ENCODE data around the gene SUPT6H.

The SUPT6H gene

DNA sequence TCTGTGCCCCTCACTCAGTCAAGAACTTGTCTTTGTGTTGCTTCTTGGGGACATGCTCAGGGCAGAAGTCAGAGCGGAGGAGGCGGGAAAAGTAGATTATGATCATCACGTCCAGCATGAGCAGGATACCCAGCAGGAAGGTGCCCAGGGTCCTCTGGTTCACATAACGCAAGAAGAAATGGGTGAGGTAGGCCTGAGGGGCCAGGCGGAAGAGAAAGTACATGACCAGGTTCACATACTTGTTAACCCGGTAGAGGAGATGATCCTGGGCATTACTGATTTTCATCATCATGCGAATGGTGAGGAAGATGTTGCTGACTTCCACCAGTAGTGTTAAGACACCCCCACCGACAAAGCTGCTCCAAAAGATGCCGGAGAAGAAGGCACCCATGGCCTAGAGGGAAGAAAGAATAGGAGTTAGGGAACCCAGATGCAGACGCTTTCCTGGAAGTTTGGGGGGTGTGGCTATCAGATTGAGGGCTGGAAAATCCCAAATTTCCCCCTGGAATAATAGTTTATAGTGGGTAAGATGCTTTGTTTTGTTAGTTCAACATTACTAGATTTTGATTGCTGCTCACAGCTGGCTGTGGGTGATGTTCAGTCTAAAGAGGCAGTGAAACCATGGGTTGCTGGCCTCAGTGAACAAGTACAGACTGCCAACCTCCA, 62.6 kb downstream of the SUPT6H start:
- peak overlapping the region in 1 of 2 donors; percentile 79 for H3K4me3 ChIP-seq (ENCODE audit: low read depth in 1 of 2, low read length in 2 of 2)
- H3K27me3 ChIP-seq (ENCODE audit: control insufficient read depth in 1 of 2, insufficient read depth in 2 of 2, low read length in 2 of 2): no peaks in the 10 kb centered on the region
- H3K9ac ChIP-seq (ENCODE audit: low read depth in 1 of 2, low read length in 2 of 2): peak overlapping the region in 1 of 2 donors; percentile 76
- H3K27ac ChIP-seq (ENCODE audit: low read depth, low read length): no peak overlapping the region
- H3K36me3 ChIP-seq (ENCODE audit: control insufficient read depth in 1 of 2, insufficient read depth in 2 of 2, low read length in 2 of 2): peaks cover 13 to 32% of the 10 kb centered on the region in 2 donors
- no peaks in the 10 kb centered on the region for H3K9me3 ChIP-seq (ENCODE audit: control insufficient read depth in 1 of 2, low read length in 2 of 2)
- H3K4me1 ChIP-seq (ENCODE audit: control insufficient read depth in 1 of 2, insufficient read depth in 2 of 2, low read length in 2 of 2): peaks cover 35 to 63% of the 10 kb centered on the region in 2 donors

DNA sequence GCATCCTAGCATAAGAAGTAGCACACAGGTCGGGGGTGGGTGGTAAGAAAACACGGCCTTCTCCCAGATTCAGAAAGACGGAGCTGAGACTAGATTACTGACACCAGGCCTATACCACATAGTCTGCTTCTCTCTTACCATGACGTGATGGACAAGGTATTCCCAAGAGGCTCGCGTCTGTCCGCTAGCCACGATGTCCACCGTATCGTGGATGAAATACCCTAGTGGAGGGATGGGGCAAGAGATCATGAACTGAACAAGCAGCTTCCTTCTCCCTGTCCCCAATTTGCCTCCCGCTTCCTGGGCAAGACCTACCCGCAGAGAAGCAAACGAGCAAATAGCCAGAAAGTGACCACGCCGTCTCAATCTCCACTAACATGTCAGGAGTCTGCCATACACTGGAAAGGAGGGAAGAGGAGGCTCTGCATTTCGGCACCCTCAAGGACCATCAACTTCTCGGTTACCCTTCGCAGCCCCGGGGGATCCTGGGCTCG, 63.2 kb downstream of the SUPT6H start:
- Histone ChIP-seq H3K4me3 (ENCODE audit: low read depth in 1 of 2, low read length in 2 of 2) (peak overlapping the region; percentile 70 to 79), H3K4me1 (ENCODE audit: control insufficient read depth in 1 of 2, insufficient read depth in 2 of 2, low read length in 2 of 2) (peaks cover 38 to 66% of the 10 kb centered on the region in 2 donors), H3K9ac (ENCODE audit: low read depth in 1 of 2, low read length in 2 of 2) (peak overlapping the region; percentile 53 to 76), H3K27ac (ENCODE audit: low read depth, low read length) (no peak overlapping the region), H3K9me3 (ENCODE audit: control insufficient read depth in 1 of 2, low read length in 2 of 2) (no peaks in the 10 kb centered on the region), H3K36me3 (ENCODE audit: control insufficient read depth in 1 of 2, insufficient read depth in 2 of 2, low read length in 2 of 2) (peaks cover 13 to 32% of the 10 kb centered on the region in 2 donors), H3K27me3 (ENCODE audit: control insufficient read depth in 1 of 2, insufficient read depth in 2 of 2, low read length in 2 of 2) (no peaks in the 10 kb centered on the region)

DNA sequence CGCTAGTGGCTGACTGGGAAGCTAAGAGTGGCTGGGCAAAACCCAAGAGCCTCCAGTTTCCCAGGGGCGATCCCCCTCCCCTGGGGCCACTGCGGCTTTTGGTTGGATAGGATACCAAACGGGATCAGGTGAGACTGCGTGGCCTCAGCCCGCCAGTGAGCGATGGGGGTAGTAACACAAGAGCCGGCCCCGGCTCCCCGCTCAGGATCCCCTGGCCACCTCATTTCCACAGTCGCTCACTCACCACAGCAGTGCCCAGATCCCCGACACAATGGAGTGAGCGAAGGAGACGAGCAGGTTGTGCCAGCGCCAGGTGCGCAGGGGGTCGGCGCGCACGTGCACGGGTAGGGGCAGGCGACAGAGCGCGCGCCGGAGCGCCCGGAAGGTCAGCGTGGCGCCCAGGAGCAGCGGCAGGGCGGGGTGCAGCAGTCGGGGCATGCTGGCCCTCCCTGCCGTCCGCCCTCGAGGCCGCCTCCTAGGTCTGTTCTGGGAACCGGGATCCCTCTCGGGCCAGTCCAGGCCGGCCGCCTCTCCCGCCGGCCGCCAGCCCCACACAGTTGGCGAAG, 63.7 kb downstream of the SUPT6H start:
- Histone ChIP-seq H3K27ac (ENCODE audit: low read depth, low read length) (no peak overlapping the region), H3K4me1 (ENCODE audit: control insufficient read depth in 1 of 2, insufficient read depth in 2 of 2, low read length in 2 of 2) (peaks cover 38 to 61% of the 10 kb centered on the region in 2 donors), H3K27me3 (ENCODE audit: control insufficient read depth in 1 of 2, insufficient read depth in 2 of 2, low read length in 2 of 2) (no peaks in the 10 kb centered on the region), H3K4me3 (ENCODE audit: low read depth in 1 of 2, low read length in 2 of 2) (peak overlapping the region; percentile 70 to 79), H3K9me3 (ENCODE audit: control insufficient read depth in 1 of 2, low read length in 2 of 2) (no peaks in the 10 kb centered on the region), H3K9ac (ENCODE audit: low read depth in 1 of 2, low read length in 2 of 2) (peak overlapping the region; percentile 53 to 76), H3K36me3 (ENCODE audit: control insufficient read depth in 1 of 2, insufficient read depth in 2 of 2, low read length in 2 of 2) (peaks cover 13 to 32% of the 10 kb centered on the region in 2 donors)

DNA sequence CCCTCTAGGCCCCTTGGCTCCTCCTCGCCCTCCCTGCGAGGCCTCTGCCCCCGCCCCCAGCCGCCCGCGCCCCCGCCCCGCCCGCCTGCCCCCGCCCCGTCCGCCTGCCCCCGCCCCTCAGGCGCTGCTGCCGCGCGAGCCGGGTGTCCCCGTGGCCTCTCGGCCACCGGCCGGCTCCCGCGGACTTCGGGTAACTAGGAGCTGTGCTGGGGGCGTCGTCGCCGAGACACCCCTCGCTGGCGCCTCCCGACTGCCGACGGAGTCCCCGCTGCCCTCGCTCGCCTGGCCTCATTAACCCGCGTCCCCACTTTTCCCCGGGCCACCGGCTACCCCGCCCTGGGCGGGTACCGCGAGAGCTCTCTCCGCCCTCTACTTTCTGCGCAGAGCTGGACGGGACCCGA, 64.2 kb downstream of the SUPT6H start, which contains the start of gene TLCD1:
TSS of gene TLCD1 (minus strand) at position 8 of the 401 bp plus-strand sequence. CDS start 136 bp downstream, outside the sequence.
- H3K4me3 ChIP-seq (ENCODE audit: low read depth in 1 of 2, low read length in 2 of 2): peak within 1 kb of the TSS; percentile 86 to 93
- H3K4me1 ChIP-seq (ENCODE audit: control insufficient read depth in 1 of 2, insufficient read depth in 2 of 2, low read length in 2 of 2): peaks cover 35 to 56% of the 10 kb centered on the region in 2 donors
- no peaks in the 10 kb centered on the region for H3K9me3 ChIP-seq (ENCODE audit: control insufficient read depth in 1 of 2, low read length in 2 of 2)
- H3K27ac ChIP-seq (ENCODE audit: low read depth, low read length): peak within 1 kb of the TSS; percentile 20
- H3K9ac ChIP-seq (ENCODE audit: low read depth in 1 of 2, low read length in 2 of 2): peak within 1 kb of the TSS; percentile 62 to 76
- H3K36me3 ChIP-seq (ENCODE audit: control insufficient read depth in 1 of 2, insufficient read depth in 2 of 2, low read length in 2 of 2): peaks cover 13 to 32% of the 10 kb centered on the region in 2 donors
- H3K27me3 ChIP-seq (ENCODE audit: control insufficient read depth in 1 of 2, insufficient read depth in 2 of 2, low read length in 2 of 2): no peaks in the 10 kb centered on the region

DNA sequence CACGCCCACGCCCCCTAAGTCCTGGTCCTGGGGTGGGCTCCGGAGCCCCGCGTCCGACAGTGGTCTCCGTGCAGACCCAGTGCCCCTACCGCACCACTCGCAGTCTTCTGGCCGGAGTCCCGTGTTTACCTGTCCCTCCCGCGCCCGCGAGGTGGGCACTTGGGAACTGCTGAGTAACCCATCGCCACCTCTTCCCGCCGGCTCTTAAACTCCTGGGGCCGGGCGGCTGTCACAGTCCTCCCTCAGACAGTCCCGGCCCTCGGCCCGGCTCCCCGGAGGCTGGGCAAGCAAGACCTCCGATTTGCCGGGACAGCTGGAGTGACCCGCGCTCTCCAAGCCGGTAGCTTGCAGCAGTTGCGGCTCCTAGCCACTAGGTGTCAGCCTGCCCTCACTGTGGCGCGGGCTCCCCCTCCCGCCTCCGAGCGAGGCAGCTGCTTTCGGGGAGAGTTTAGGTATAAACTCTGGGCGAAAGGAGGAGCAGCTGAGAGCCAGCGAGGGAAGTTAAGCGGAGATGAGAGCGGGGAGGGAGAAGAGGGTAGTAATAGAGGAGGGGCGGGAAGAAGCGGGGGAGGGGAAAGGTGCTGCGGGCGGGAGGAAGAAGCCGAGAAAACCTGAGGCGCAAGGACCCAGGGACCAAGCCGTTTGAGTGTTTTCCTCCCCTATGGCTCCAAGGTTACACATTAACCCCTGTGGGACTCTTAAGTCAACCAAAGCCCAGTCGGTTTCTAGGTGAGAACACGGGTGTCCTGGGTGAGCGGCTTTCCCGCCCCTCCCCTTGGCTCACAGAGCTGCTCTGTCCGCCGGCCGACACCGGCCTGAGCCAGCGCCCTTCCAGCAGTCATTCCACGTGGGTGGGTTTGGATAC, 64.9 kb downstream of the SUPT6H start:
- Histone ChIP-seq H3K27me3 (ENCODE audit: control insufficient read depth in 1 of 2, insufficient read depth in 2 of 2, low read length in 2 of 2) (no peaks in the 10 kb centered on the region), H3K27ac (ENCODE audit: low read depth, low read length) (peak overlapping the region; percentile 20), H3K4me1 (ENCODE audit: control insufficient read depth in 1 of 2, insufficient read depth in 2 of 2, low read length in 2 of 2) (peaks cover 29 to 50% of the 10 kb centered on the region in 2 donors), H3K36me3 (ENCODE audit: control insufficient read depth in 1 of 2, insufficient read depth in 2 of 2, low read length in 2 of 2) (peaks cover 13 to 29% of the 10 kb centered on the region in 2 donors), H3K9me3 (ENCODE audit: control insufficient read depth in 1 of 2, low read length in 2 of 2) (no peaks in the 10 kb centered on the region), H3K4me3 (ENCODE audit: low read depth in 1 of 2, low read length in 2 of 2) (peak overlapping the region; percentile 86 to 93), H3K9ac (ENCODE audit: low read depth in 1 of 2, low read length in 2 of 2) (peak overlapping the region; percentile 62 to 70)

DNA sequence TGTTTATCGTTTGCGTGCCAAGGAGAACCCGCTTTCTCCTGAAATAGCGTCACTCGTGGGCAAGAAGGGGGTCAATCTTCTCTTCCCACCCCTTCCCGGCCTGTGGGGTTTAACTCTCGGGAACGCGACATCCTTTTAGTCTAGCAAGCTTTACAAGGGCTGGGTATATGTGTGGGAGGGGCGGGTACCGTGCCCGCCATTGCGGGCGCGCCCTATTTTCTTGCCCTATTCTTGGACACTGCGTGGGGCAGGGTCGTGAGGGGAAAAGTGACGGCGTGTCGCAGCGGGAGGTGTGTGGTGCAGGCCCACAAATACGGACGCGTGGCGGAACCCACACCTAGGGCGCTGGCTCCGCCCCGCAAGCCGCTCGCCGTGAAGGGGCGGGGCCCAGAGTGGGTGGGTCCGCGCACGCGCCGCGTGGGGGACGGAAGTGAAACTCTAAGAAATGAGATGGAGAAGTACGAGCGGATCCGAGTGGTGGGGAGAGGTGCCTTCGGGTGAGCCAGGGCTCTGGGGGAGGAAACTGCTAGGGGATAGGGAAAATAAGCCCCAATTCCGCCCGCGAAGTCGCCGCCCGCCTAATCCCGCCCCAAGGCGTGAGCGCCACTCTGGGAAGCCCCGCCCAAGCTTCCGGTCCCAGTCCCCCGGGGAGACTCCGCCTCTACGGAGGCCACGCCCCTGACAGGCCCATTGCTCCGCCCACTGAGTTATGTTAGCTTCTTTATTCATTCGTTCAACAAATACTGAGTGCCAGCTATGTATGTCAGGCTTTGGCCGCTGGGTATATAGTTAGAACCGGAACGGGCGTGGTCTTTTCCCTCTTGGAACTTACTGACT, 66.6 kb downstream of the SUPT6H start, which contains the start of gene NEK8:
TSS of gene NEK8 (plus strand) at position 425 of the 837 bp plus-strand sequence. CDS start at position 451, 26 bp downstream.
- Histone ChIP-seq H3K9ac (ENCODE audit: low read depth in 1 of 2, low read length in 2 of 2) (peak within 1 kb of the TSS; percentile 88 to 93), H3K4me1 (ENCODE audit: control insufficient read depth in 1 of 2, insufficient read depth in 2 of 2, low read length in 2 of 2) (peaks cover 21 to 35% of the 10 kb centered on the region in 2 donors), H3K9me3 (ENCODE audit: control insufficient read depth in 1 of 2, low read length in 2 of 2) (no peaks in the 10 kb centered on the region), H3K4me3 (ENCODE audit: low read depth in 1 of 2, low read length in 2 of 2) (peak within 1 kb of the TSS; percentile 86 to 93), H3K27me3 (ENCODE audit: control insufficient read depth in 1 of 2, insufficient read depth in 2 of 2, low read length in 2 of 2) (no peaks in the 10 kb centered on the region), H3K36me3 (ENCODE audit: control insufficient read depth in 1 of 2, insufficient read depth in 2 of 2, low read length in 2 of 2) (peaks cover 7 to 14% of the 10 kb centered on the region in 2 donors), H3K27ac (ENCODE audit: low read depth, low read length) (peak within 1 kb of the TSS; percentile 95)

DNA sequence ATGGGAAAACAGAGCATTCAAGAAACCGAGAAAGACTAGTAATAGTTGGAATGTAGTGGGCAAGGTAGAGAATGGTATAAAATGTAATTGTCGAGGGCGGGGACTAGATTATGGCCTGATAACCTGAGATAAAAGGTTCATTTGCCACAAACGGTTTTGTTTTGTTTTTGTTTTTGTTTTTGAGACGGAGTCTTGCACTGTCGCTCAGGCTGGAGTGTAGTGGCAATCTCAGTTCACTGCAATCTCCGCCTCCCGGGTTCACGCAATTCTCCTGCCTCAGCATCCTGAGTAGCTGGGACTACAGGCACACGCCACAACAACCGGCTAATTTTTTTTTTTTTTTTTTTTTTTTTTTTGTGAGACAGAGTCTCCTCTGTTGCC, 67.9 kb downstream of the SUPT6H start:
- no peak overlapping the region for H3K9ac ChIP-seq (ENCODE audit: low read depth in 1 of 2, low read length in 2 of 2)
- H3K4me1 ChIP-seq (ENCODE audit: control insufficient read depth in 1 of 2, insufficient read depth in 2 of 2, low read length in 2 of 2): peaks cover 20 to 33% of the 10 kb centered on the region in 2 donors
- H3K4me3 ChIP-seq (ENCODE audit: low read depth in 1 of 2, low read length in 2 of 2): no peak overlapping the region
- H3K27me3 ChIP-seq (ENCODE audit: control insufficient read depth in 1 of 2, insufficient read depth in 2 of 2, low read length in 2 of 2): no peaks in the 10 kb centered on the region
- no peak overlapping the region for H3K27ac ChIP-seq (ENCODE audit: low read depth, low read length)
- H3K9me3 ChIP-seq (ENCODE audit: control insufficient read depth in 1 of 2, low read length in 2 of 2): no peaks in the 10 kb centered on the region
- H3K36me3 ChIP-seq (ENCODE audit: control insufficient read depth in 1 of 2, insufficient read depth in 2 of 2, low read length in 2 of 2): peaks cover 0 to 5% of the 10 kb centered on the region in 2 donors

DNA sequence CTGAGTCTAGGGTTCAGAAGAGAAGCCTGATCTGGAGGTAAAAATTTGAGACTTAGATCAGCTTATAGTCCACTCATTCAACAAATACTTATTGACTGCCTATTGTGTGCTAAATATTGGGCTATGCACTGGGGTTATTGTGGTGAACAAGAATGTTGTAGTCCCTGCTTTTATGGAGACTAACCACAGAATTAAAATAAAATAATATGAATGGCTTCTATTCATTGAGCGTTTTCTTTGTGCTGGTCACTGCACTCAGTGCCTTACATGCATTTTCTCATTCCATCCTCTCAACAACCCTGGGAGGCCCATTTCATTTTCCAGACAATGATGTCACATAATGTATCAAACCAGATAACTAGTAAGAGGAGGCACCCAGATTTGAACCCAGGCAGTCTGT, 71.3 kb downstream of the SUPT6H start:
- no peak overlapping the region for H3K27ac ChIP-seq (ENCODE audit: low read depth, low read length)
- H3K9ac ChIP-seq (ENCODE audit: low read depth in 1 of 2, low read length in 2 of 2): no peak overlapping the region

DNA sequence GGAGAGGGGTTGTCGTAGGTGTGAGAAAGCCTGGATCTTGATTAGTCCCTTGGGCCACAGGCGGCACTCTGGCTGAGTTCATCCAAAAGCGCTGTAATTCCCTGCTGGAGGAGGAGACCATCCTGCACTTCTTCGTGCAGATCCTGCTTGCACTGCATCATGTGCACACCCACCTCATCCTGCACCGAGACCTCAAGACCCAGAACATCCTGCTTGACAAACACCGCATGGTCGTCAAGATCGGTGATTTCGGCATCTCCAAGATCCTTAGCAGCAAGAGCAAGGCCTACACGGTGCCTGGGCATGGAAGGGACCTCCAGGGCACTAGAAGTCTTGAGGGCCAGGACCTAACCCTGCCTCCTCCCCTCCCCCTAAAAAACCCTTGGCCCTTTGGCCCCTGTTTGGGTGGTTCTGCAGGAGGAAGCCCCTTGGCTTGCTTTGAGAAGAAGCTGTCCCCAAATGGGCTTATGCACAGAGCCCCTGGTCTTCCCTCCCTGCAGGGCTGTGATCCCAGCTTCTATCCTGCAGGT, 72.8 kb downstream of the SUPT6H start:
- H3K27me3 ChIP-seq (ENCODE audit: control insufficient read depth in 1 of 2, insufficient read depth in 2 of 2, low read length in 2 of 2): no peaks in the 10 kb centered on the region
- H3K4me1 ChIP-seq (ENCODE audit: control insufficient read depth in 1 of 2, insufficient read depth in 2 of 2, low read length in 2 of 2): peaks cover 12 to 13% of the 10 kb centered on the region in 2 donors
- no peaks in the 10 kb centered on the region for H3K9me3 ChIP-seq (ENCODE audit: control insufficient read depth in 1 of 2, low read length in 2 of 2)
- H3K27ac ChIP-seq (ENCODE audit: low read depth, low read length): no peak overlapping the region
- H3K36me3 ChIP-seq (ENCODE audit: control insufficient read depth in 1 of 2, insufficient read depth in 2 of 2, low read length in 2 of 2): peaks cover 0 to 4% of the 10 kb centered on the region in 2 donors
- H3K4me3 ChIP-seq (ENCODE audit: low read depth in 1 of 2, low read length in 2 of 2): no peak overlapping the region
- H3K9ac ChIP-seq (ENCODE audit: low read depth in 1 of 2, low read length in 2 of 2): no peak overlapping the region

More for the DNA sequence above, 71.3 kb downstream of the SUPT6H start:
- H3K9me3 ChIP-seq (ENCODE audit: control insufficient read depth in 1 of 2, low read length in 2 of 2): no peaks in the 10 kb centered on the region
- H3K27me3 ChIP-seq (ENCODE audit: control insufficient read depth in 1 of 2, insufficient read depth in 2 of 2, low read length in 2 of 2): no peaks in the 10 kb centered on the region
- no peak overlapping the region for H3K4me3 ChIP-seq (ENCODE audit: low read depth in 1 of 2, low read length in 2 of 2)
- H3K4me1 ChIP-seq (ENCODE audit: control insufficient read depth in 1 of 2, insufficient read depth in 2 of 2, low read length in 2 of 2): peaks cover 13 to 18% of the 10 kb centered on the region in 2 donors
- peaks cover 0 to 4% of the 10 kb centered on the region in 2 donors for H3K36me3 ChIP-seq (ENCODE audit: control insufficient read depth in 1 of 2, insufficient read depth in 2 of 2, low read length in 2 of 2)
